GM18519 (cell line): ENCODE results near the gene MAGEA2.
"Not testable (repeated sequence)": the region's sequence is repeated elsewhere in the genome, so short reads cannot be mapped to it uniquely, and the experiment has no call there.

Experiments
- ATAC-seq: cut with Tn5 transposase; IDR thresholded peaks from one replicate; pipeline ENCODE4 v1.9.1; 2021; ENCODE audit warnings: mild to moderate bottlenecking, moderate library complexity; ENCODE audit not compliant: unreplicated experiment, low FRiP score

MAGEA2 gene

GRCh38 chrX:152709173-152709572 is 44.5 kb downstream of the MAGEA2 start, which contains the start of gene CSAG2:
Gene CSAG2 (minus strand): TSS chrX:152709273. CDS start chrX:152709112, 161 bp downstream.
- not testable (repeated sequence) for ATAC-seq

DNA sequence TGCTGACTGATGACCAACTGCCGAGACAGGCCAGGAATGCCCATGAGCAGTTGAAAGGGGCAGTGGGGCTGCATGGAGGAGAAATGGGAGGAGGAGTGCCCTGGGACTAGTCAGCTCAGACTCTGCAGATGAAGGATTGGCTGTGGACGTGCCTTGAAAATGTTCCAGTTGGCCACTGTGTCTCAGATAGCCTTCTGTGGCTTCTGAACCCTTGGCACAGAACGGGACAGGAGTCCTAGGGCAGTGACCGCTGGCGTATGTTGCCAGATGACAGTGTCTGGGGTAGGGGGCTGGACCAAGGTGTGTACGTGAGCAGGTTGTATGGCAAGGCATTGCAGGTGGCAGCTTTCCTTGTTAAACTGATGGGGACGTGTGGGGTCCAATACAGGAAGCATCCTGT is 47.1 kb downstream of the MAGEA2 start:
- ATAC-seq = not testable (repeated sequence)

- ATAC-seq = not testable (repeated sequence)
Observed at GRCh38 chrX:152700390-152700789, 53.3 kb downstream of the MAGEA2 start.
